GM10266 (cell line): Measurements from ENCODE around the gene SFN.
A peak's percentile ranks its signal among the peaks of the same experiment; 100 is the strongest.

Experiments used
- DNase-seq: peaks from one replicate; pipeline ENCODE4 v3.0.0; 2012; ENCODE audit errors: extremely low spot score
- TF ChIP-seq, protein P1 (sequence below): IDR thresholded peaks from 2 replicates; pipeline ENCODE4 v1.5.1; 2012; ENCODE audit warnings: mild to moderate bottlenecking, low read depth; ENCODE audit not compliant: control insufficient read depth, insufficient read depth; ENCODE audit errors: missing control alignments

The SFN gene

DNA sequence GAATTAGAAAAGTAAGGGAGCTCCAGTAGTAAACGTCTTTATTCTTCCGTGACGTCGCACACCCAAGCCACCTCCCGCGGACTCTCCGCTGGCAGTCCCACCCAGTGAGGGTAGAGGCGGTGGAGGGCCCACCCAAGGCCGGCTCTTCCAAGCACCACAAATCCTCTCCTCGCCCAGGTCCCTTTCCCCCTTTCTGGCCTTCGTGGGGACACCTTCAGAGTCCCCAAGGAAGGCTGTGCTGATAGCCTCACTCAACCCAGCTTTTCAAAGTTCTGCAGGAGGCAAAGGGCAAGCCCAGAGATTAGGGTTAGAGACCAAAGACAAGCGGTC, 27.5 kb downstream of the SFN start:
- TF ChIP-seq, protein P1, sequence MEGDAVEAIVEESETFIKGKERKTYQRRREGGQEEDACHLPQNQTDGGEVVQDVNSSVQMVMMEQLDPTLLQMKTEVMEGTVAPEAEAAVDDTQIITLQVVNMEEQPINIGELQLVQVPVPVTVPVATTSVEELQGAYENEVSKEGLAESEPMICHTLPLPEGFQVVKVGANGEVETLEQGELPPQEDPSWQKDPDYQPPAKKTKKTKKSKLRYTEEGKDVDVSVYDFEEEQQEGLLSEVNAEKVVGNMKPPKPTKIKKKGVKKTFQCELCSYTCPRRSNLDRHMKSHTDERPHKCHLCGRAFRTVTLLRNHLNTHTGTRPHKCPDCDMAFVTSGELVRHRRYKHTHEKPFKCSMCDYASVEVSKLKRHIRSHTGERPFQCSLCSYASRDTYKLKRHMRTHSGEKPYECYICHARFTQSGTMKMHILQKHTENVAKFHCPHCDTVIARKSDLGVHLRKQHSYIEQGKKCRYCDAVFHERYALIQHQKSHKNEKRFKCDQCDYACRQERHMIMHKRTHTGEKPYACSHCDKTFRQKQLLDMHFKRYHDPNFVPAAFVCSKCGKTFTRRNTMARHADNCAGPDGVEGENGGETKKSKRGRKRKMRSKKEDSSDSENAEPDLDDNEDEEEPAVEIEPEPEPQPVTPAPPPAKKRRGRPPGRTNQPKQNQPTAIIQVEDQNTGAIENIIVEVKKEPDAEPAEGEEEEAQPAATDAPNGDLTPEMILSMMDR: no peak
- no peak for DNase-seq

DNA sequence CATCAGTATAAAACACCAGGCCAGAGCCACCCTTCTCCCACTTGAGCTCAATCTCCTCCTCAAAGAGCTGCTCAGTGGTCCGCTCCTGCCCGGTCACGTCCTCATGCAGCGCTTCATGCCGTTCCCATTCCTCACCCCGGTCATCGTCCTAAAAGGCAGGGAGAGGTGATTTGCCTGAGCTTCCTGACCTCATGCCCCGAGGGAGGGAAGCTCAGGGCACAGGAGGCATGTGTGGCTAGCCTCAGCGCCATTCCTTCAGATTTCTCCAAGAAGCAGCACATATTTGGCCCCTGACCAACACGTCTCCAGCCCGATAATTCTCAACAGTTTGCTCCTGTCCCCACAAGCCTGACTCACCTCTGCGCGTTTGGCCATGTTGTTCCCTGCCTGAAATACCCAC, 31.3 kb downstream of the SFN start:
- TF ChIP-seq, protein P1: no peak
- no peak for DNase-seq

DNA sequence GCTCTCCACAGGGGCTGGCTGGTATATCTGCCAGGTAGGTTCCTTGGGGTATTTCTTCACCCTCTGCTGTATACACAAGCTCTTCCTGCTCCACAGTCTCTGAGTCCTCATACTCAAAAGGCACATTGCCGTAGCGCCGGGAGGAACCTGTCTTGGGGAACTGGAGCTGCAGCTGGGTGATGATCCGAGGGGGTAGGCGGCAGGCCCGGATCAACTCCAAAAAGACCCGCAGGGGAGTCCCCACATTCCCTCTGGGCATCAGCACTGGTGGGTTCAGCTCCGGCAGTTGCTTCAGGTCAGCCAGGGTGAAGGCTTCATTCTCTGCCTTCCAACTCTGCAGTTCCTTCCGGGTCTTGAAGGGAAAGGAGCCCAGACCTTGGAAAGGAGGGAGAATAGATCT, 34.4 kb downstream of the SFN start:
- TF ChIP-seq, protein P1: no peak
- DNase-seq: no peak

DNA sequence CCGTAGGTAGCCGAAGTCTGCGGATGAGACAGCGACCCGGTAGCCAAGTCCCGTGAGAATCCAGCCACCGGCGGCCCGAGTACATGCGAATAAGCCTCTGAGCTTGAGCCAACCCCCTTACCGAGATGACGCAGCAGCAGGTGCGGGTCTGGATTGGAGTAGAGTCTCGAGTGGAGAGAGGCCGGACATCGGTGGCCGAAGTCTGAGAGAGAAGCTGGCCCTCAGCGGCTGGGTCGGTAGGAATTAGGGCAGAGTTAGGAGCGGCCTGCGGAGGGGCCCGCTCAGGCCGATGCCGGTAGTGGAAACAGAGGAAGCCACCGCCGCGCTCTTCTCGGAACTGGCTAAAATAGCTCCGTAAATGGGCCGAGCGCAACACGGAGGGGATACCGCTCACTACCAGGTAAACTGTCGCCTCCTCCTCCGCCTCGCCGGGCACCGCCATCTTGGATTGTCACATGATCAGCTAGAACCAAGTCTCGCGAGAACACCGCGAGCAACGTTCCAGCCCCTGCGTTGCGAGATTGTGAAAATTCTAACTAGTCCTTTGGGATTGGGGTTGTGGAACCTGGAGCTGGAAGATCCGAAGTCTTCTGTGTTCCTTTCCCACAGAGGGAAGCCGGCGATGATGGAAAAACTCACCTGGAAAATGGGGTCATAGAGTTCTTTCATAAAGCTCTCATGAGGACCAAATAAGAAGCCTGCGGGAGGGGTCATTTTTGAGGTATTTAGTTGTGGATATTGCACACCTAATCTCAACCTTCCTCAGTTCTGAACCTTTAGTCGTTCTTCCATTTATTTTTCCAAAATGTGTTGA, 37.3 kb downstream of the SFN start, which contains the start of gene GPATCH3:
TSS of gene GPATCH3 (minus strand) at position 467 of the 814 bp plus-strand sequence. CDS start at position 442, 25 bp downstream.
- DNase-seq: peak; percentile 89
- TF ChIP-seq, protein P1: no peak

DNA sequence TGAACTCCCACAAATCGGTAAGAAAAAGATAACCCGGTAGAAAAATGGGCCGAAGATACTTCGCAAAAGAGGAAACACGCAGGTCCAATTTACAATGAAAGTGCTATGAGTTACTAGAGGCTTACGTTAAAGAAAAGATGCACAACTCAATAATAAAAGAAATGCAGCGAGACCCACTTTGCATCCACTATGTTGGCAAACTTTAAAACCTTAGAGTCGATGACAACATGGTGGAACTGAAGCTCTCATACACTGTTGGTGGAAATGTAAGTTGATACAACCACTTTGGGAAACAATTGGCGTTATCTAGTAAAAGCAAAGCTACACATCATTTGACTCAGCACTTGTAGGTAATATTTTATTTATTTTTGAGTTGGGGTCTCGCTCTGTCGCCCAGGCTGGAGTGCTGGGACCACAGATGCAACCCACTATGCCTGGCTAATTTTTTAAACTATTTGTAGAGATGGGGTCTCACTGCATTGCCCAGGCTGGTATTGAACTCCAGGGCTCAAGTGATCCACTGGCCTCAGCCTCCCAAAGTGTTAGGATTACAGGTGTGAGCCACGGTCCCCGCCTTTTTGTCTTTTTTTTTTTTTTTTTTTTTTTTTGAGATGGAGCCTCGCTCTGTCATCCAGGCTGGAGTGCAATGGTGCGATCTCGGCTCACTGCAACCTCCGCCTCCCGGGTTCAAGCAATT, 38.0 kb downstream of the SFN start:
- no peak for DNase-seq
- TF ChIP-seq, protein P1: no peak

- TF ChIP-seq, protein P1: no peak
- DNase-seq: no peak
These were observed 44.3 kb downstream of the SFN start for GRCh38 chr1:26907071-26907917.
